ENCODE measurements around the gene NPAS2. TPM values are rescaled to one million over a fixed set of nuclear protein-coding genes. Genes with fewer than 3 reads are reported as not detected.

NPAS2 gene
- polyA plus RNA-seq, 3 donors from 2014 or later: not detected

- peaks cover 0 to 3% (median 2%) of the 10 kb centered on the region in 3 donors for H3K27me3 Mint-ChIP-seq (ENCODE audit: low read depth in 3 of 3)
- H3K9me3 Mint-ChIP-seq: no peaks in the 10 kb centered on the region
- DNase-seq: no peak
- no peaks in the 10 kb centered on the region for H3K4me1 Mint-ChIP-seq
- no peaks in the 10 kb centered on the region for H3K36me3 Mint-ChIP-seq
- no peak overlapping the region for H3K27ac Mint-ChIP-seq
- H3K4me3 Mint-ChIP-seq: no peak overlapping the region
These were observed 34.2 kb upstream of the NPAS2 start for GRCh38 chr2:100785626-100786296.

- Mint-ChIP-seq H3K4me1 (no peaks in the 10 kb centered on the region), H3K36me3 (no peaks in the 10 kb centered on the region), H3K9me3 (no peaks in the 10 kb centered on the region), H3K4me3 (no peak overlapping the region), H3K27me3 (ENCODE audit: low read depth in 3 of 3) (peaks cover 0 to 3% (median 2%) of the 10 kb centered on the region in 3 donors), H3K27ac (no peak overlapping the region)
- DNase-seq: no peak
These were observed 33.7 kb upstream of the NPAS2 start for GRCh38 chr2:100786297-100786658.

DNA sequence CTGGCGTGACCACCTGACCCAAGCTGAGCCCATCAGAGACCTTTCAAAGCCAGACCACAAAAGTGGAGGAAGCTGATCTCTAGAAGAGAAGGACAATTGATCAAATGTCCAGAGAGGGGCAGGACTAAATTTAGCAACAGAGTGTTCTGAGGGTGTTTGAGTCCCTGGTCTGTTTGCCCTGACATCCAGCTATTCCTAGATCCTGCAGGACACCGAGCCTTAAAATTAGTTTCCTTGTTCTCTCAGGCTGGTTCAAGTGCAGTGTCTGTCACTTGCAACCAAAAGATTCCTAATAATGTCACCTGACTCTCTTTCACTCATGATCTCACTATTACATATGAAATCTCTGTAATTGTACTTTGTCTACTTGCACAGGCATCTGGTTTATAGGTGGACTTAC lies 33.0 kb upstream of the NPAS2 start:
- Mint-ChIP-seq H3K27me3 (ENCODE audit: low read depth in 3 of 3) (peaks cover 0 to 3% (median 2%) of the 10 kb centered on the region in 3 donors), H3K9me3 (no peaks in the 10 kb centered on the region), H3K4me3 (no peak overlapping the region), H3K27ac (peak overlapping the region in 1 of 6 donors; percentile 75), H3K4me1 (no peaks in the 10 kb centered on the region), H3K36me3 (no peaks in the 10 kb centered on the region)
- no peak for DNase-seq

GRCh38 chr2:100789361-100789760 lies 30.6 kb upstream of the NPAS2 start:
- Mint-ChIP-seq H3K36me3 (no peaks in the 10 kb centered on the region), H3K27ac (no peak overlapping the region)
- no peak for DNase-seq

DNA sequence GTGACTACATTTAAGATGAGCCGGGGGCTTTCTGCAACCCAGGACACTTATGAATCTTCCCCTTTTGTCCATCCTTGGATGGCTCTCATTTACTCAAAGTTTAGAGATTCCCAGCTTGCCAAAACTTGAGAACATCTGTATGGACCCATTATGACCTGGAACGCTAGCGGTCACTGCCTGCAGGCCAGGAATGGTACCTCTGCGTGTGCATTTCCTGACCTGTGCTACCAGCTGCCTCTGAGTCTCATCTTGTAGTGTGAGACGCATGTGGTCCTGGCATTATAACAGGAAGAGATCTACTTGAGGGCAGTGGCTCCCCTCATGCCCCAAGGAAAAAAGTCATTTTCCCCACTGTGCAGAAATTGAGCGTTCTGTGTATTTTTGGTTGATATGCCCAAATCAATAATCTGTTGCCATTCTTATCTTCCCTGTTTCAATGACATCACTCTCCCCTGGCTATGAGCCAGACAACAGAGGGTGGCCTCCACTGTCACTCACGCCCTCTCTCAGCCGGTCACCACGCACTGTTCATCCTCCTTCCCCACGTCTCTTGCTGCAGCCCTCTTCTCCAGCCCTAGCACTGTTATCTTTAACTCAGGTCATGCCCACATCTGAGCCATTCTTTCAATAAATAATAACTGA lies 28.5 kb upstream of the NPAS2 start:
- H3K4me3 Mint-ChIP-seq: no peak overlapping the region
- peaks cover under 1 to 5% (median 4%) of the 10 kb centered on the region in 3 donors for H3K27me3 Mint-ChIP-seq (ENCODE audit: low read depth in 3 of 3)
- no peaks in the 10 kb centered on the region for H3K4me1 Mint-ChIP-seq
- no peak for DNase-seq
- H3K9me3 Mint-ChIP-seq: no peaks in the 10 kb centered on the region
- no peak overlapping the region for H3K27ac Mint-ChIP-seq
- H3K36me3 Mint-ChIP-seq: no peaks in the 10 kb centered on the region

More at GRCh38 chr2:100789361-100789760, 30.6 kb upstream of the NPAS2 start:
- H3K4me1 Mint-ChIP-seq: no peaks in the 10 kb centered on the region
- H3K27me3 Mint-ChIP-seq (ENCODE audit: low read depth in 3 of 3): peaks cover 2 to 5% (median 3%) of the 10 kb centered on the region in 3 donors
- no peaks in the 10 kb centered on the region for H3K9me3 Mint-ChIP-seq
- no peak overlapping the region for H3K4me3 Mint-ChIP-seq

GRCh38 chr2:100791936-100792308 lies 28.0 kb upstream of the NPAS2 start:
- Mint-ChIP-seq H3K9me3 (no peaks in the 10 kb centered on the region), H3K27ac (no peak overlapping the region), H3K4me3 (no peak overlapping the region), H3K4me1 (no peaks in the 10 kb centered on the region), H3K27me3 (ENCODE audit: low read depth in 3 of 3) (peaks cover 3 to 7% (median 4%) of the 10 kb centered on the region in 3 donors), H3K36me3 (no peaks in the 10 kb centered on the region)
- no peak for DNase-seq

DNA sequence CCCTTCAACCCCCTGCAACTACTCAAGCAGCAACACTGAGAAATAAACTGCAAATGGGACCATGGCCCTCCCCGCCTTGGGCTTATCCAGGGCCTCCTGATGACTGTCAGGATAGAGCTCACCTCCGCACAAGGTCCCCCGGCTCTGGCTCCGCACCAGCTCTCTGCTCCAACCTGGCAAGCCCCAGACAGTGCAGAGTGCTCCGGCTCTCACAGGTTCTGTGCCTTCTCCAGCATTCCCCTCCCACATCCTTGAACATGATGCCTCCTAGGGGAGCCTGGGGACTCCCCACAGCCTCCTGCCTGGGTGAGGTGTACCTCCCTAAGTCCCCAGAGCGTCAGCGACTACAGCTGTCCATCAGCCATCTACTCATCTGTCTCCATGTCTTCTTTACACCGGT lies 26.7 kb upstream of the NPAS2 start:
- Mint-ChIP-seq H3K36me3 (no peaks in the 10 kb centered on the region), H3K9me3 (no peaks in the 10 kb centered on the region), H3K27ac (no peak overlapping the region), H3K4me1 (no peaks in the 10 kb centered on the region), H3K4me3 (no peak overlapping the region), H3K27me3 (ENCODE audit: low read depth in 3 of 3) (peaks cover 3 to 7% (median 4%) of the 10 kb centered on the region in 3 donors)
- no peak for DNase-seq

- no peaks in the 10 kb centered on the region for H3K9me3 Mint-ChIP-seq
- H3K27ac Mint-ChIP-seq: no peak overlapping the region
- DNase-seq: no peak
- no peaks in the 10 kb centered on the region for H3K36me3 Mint-ChIP-seq
- no peaks in the 10 kb centered on the region for H3K4me1 Mint-ChIP-seq
- H3K4me3 Mint-ChIP-seq: no peak overlapping the region
- peaks cover 3 to 7% (median 4%) of the 10 kb centered on the region in 3 donors for H3K27me3 Mint-ChIP-seq (ENCODE audit: low read depth in 3 of 3)
These were observed 26.0 kb upstream of the NPAS2 start for GRCh38 chr2:100793982-100794381.

DNA sequence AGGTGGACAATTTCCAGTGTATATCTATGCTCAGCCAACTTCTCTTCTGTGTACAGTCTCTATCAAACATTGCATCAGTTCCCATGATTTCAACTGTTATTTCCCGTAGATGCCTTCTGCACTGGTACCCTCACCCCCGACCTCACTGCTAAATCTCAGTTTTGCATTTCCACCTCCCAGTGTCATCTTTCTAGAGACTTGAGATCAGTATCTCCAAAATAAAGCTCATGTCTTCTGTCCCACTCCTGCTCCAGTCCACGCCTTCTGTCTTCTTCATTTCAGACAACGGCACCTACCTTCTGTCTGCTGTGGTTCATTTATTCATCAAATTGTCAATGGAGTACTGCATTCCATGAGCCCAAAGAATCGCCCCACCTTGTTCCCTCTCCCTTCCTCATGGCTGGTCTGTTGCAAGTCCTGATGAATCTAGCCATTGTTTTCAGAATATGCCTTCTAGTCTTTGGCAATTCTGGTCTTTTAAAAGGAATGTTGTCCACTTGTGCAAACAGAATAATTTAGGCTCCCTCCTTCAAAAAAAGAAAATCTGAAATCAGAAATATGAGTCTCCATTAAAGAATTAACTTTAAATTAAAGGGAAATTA lies 23.3 kb upstream of the NPAS2 start:
- no peaks in the 10 kb centered on the region for H3K36me3 Mint-ChIP-seq
- no peak overlapping the region for H3K27ac Mint-ChIP-seq
- H3K4me3 Mint-ChIP-seq: no peak overlapping the region

GRCh38 chr2:100799686-100800085 lies 20.3 kb upstream of the NPAS2 start:
- Mint-ChIP-seq H3K9me3 (no peaks in the 10 kb centered on the region), H3K4me1 (no peaks in the 10 kb centered on the region), H3K27me3 (ENCODE audit: low read depth in 3 of 3) (peaks cover 2 to 5% (median 3%) of the 10 kb centered on the region in 3 donors), H3K4me3 (no peak overlapping the region), H3K36me3 (no peaks in the 10 kb centered on the region), H3K27ac (no peak overlapping the region)
- DNase-seq: no peak

More for the DNA sequence above, 23.3 kb upstream of the NPAS2 start:
- no peaks in the 10 kb centered on the region for H3K4me1 Mint-ChIP-seq
- H3K9me3 Mint-ChIP-seq: no peaks in the 10 kb centered on the region
- no peak for DNase-seq
- H3K27me3 Mint-ChIP-seq (ENCODE audit: low read depth in 3 of 3): peaks cover 3 to 5% (median 4%) of the 10 kb centered on the region in 3 donors

DNA sequence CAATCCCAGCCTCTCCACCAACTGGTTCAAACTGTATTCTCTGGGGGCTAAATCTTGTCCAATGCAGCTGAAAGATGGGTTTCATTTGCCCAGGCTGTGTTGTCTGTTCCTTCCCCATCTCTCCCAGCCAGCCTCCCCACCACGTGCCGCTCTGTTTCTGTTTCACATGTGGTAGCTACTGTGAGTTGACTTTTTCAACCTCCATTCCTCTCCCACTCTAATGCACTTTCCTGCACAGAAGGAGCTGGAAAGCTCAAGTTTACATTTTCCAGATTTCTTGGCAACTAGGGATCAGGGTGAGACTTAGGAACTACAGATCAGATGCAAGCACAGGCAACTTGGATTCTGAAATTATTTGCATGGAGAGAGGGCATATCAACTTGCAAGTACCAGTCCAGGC lies 19.0 kb upstream of the NPAS2 start:
- DNase-seq: no peak
- H3K4me1 Mint-ChIP-seq: no peaks in the 10 kb centered on the region
- H3K27ac Mint-ChIP-seq: no peak overlapping the region
- no peaks in the 10 kb centered on the region for H3K36me3 Mint-ChIP-seq
- no peak overlapping the region for H3K4me3 Mint-ChIP-seq
- H3K9me3 Mint-ChIP-seq: no peaks in the 10 kb centered on the region
- H3K27me3 Mint-ChIP-seq (ENCODE audit: low read depth in 3 of 3): peaks cover 3 to 5% (median 3%) of the 10 kb centered on the region in 3 donors

GRCh38 chr2:100801402-100801801 lies 18.5 kb upstream of the NPAS2 start:
- H3K4me1 Mint-ChIP-seq: no peaks in the 10 kb centered on the region
- DNase-seq: no peak
- no peaks in the 10 kb centered on the region for H3K9me3 Mint-ChIP-seq
- H3K4me3 Mint-ChIP-seq: no peak overlapping the region
- peaks cover 2 to 5% (median 3%) of the 10 kb centered on the region in 3 donors for H3K27me3 Mint-ChIP-seq (ENCODE audit: low read depth in 3 of 3)
- no peaks in the 10 kb centered on the region for H3K36me3 Mint-ChIP-seq
- no peak overlapping the region for H3K27ac Mint-ChIP-seq

DNA sequence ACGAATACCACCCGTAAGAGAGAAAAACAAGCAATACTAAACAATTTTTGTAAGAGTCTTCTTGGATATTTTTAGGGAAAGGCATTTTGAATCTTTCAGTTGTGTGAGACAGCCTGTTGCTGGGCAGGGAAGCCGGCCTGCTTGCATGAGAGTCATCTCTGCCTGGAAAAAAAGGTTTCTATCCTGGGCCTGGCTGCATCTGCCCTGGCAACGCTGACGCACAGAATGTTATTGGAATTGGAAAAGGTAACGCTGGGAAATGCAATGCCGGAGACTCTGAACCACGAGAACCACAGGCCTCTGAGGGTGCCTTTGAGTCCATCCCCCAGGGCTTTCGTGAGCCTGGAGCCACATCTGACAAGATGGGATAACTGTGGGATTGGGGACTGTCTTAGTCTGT lies 17.9 kb upstream of the NPAS2 start:
- Mint-ChIP-seq H3K36me3 (no peaks in the 10 kb centered on the region), H3K4me3 (no peak overlapping the region), H3K27me3 (ENCODE audit: low read depth in 3 of 3) (peaks cover 0 to 3% (median 2%) of the 10 kb centered on the region in 3 donors), H3K27ac (no peak overlapping the region), H3K4me1 (no peaks in the 10 kb centered on the region), H3K9me3 (no peaks in the 10 kb centered on the region)
- no peak for DNase-seq

DNA sequence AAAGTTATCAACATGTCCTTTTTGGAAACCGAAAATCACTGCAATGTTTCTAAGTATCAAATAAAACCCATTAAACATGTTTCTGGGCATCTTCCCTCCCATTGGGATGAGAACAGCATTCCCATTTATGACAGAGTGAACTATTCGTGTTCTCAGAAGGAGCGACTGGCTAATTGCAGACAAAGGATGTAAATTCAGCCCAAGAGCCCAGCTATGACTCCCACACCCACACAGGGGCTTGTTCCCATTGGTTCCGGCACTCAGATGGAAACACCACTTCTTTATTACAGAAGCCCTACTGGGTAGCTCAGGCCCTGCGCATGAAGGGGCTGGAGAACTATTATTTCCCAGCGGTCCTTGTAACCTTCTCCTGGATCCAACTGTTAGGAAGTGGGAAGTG lies 16.6 kb upstream of the NPAS2 start:
- Mint-ChIP-seq H3K27ac (no peak overlapping the region), H3K9me3 (no peaks in the 10 kb centered on the region), H3K4me3 (no peak overlapping the region), H3K27me3 (ENCODE audit: low read depth in 3 of 3) (peaks cover 0 to 5% (median 2%) of the 10 kb centered on the region in 3 donors), H3K36me3 (no peaks in the 10 kb centered on the region), H3K4me1 (no peaks in the 10 kb centered on the region)
- DNase-seq: no peak
